ENCODE measurements around the gene TNRC18.

TNRC18 gene

GRCh38 chr7:5382281-5382892 is 41.2 kb downstream of the TNRC18 start:
- no peak overlapping the region for H3K4me3 ChIP-seq (ENCODE audit: low read depth, low read length)
- TF ChIP-seq CTCF (IDR thresholded peaks at IDR 0.05; ENCODE audit: low read depth, low read length, missing control alignments) = no peak
- no peak for DNase-seq (ENCODE audit: low read depth)

DNA sequence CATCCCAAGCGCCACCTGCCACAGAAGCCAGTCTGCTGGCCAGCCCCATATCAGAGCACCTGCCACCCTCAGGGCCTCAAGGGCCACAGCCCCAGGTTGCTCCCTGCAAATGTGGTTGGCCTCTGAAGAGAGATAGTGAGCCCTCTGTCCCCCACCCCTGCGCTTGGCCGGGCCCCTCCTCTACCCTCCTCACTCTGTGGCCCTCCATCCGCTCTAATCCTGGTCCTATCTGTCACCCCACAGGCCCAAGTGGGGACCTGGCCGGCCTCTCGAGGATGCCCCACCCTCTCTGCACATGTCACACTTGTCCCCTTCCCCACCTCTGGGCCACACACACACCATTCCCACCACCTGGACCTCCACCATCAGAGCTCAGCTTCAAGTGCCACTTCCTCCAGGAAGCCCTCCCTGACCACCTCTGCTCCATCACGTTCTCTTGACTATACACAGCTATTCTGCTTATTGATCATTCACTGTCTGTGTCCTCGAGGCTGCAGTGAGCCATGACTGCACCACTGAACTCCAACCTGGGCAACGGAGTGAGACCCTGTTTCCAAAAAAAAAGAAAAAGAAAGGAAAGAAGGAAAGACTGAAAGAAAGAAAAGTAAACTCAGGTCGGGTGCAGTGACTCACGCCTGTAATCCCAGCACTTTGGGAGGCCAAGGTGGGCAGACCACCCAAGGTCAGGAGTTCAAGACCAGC is 42.4 kb downstream of the TNRC18 start:
- H3K4me3 ChIP-seq (ENCODE audit: low read depth, low read length) = no peak overlapping the region
- no peak for DNase-seq (ENCODE audit: low read depth)
- no peak for TF ChIP-seq CTCF (IDR thresholded peaks at IDR 0.05; ENCODE audit: low read depth, low read length, missing control alignments)

- no peak for TF ChIP-seq CTCF (IDR thresholded peaks at IDR 0.05; ENCODE audit: low read depth, low read length, missing control alignments)
- DNase-seq (ENCODE audit: low read depth) = no peak
Measured at GRCh38 chr7:5380350-5381070, 43.1 kb downstream of the TNRC18 start.

GRCh38 chr7:5379546-5379945 is 44.1 kb downstream of the TNRC18 start:
- TF ChIP-seq CTCF (IDR thresholded peaks at IDR 0.05; ENCODE audit: low read depth, low read length, missing control alignments) = no peak
- DNase-seq (ENCODE audit: low read depth) = no peak
- H3K4me3 ChIP-seq (ENCODE audit: low read depth, low read length) = no peak overlapping the region

More at GRCh38 chr7:5380350-5381070, 43.1 kb downstream of the TNRC18 start:
- H3K4me3 ChIP-seq (ENCODE audit: low read depth, low read length) = no peak overlapping the region

DNA sequence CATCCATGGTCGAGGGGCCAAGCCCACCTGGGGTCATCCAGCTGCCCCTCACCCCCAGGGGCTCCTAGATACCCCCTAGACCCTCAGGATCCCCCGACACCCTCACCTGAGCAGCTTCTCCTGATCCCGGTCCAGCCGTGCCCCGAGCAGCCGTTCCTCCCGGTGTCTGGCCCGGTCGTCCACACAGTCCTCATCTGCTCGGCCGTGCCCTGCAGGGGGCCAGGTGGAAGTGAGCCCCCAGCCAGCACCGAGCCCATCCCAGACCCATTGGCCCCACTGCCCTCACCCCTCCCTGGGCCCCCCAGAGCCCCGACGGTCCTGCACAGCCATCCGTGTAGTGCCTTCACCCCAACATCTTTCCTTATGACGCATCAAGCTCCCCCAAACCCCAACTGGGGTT is 45.8 kb downstream of the TNRC18 start:
- no peak for TF ChIP-seq CTCF (IDR thresholded peaks at IDR 0.05; ENCODE audit: low read depth, low read length, missing control alignments)
- DNase-seq (ENCODE audit: low read depth) = no peak
- no peak overlapping the region for H3K4me3 ChIP-seq (ENCODE audit: low read depth, low read length)

DNA sequence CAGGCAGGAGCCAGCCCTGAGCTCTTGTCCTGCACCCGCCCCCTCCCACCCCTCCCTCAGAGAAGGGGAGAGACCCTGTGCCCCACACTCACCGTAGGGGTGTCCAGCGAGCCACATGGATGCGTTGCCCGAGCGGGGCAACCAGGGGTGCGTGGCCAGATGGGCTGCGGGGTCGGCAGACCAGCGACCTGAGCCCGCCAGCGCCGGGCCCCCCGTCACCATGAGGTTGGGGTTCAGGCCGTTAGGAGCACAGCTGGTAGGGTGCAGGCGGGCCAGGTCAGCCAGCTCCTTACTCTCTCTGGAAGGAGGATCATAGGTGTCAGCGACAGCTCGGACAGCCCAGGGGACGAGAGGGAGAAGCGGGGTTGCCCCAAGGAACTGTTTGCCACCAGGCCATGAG is 46.4 kb downstream of the TNRC18 start:
- no peak overlapping the region for H3K4me3 ChIP-seq (ENCODE audit: low read depth, low read length)

More for the DNA sequence above, 46.4 kb downstream of the TNRC18 start:
- no peak for DNase-seq (ENCODE audit: low read depth)
- no peak for TF ChIP-seq CTCF (IDR thresholded peaks at IDR 0.05; ENCODE audit: low read depth, low read length, missing control alignments)
